ENCODE results near the gene ERC1.
A peak's percentile ranks its signal among the peaks of the same experiment; 100 is the strongest.

ERC1 gene

DNA sequence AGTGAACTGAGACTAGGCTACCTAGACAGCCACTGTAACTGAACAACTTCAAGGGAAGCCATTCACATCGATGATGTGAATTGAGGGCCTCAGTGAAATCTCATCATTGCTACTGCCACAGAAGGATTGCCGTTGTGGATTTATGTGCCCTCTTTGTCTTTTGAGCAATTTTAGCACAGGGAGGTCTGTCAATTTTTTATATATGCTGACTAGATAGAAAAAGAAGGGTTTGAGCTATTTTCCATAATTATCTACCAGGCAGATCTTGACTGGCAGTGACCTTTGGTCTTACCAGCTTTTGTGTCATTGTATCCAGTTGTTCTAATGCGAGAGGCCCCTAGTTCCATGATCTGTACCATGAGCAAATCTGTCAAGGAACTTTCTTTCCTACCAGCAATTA, 179.4 kb downstream of the ERC1 start:
- Histone ChIP-seq H3K27me3 (ENCODE audit: insufficient read depth, low read length) (no peaks in the 10 kb centered on the region), H3K79me2 (ENCODE audit: insufficient read depth, low read length) (no peaks in the 10 kb centered on the region), H3K9me2 (ENCODE audit: low read depth, low read length) (no peaks in the 10 kb centered on the region), H3K9ac (ENCODE audit: low read length) (no peak overlapping the region), H3K36me3 (ENCODE audit: insufficient read depth, low read length) (no peaks in the 10 kb centered on the region), H3K4me2 (ENCODE audit: low read length) (no peak overlapping the region), H3F3A (ENCODE audit: insufficient read depth, low read length) (no peaks in the 10 kb centered on the region), H3K9me3 (ENCODE audit: low read length) (no peaks in the 10 kb centered on the region; the same call in 1 of the 2 replicates), H3K27ac (ENCODE audit: low read depth, low read length, poor library complexity, severe bottlenecking) (no peak overlapping the region), H3K4me1 (ENCODE audit: insufficient read depth, low read length, severe bottlenecking) (peaks cover 27% of the 10 kb centered on the region), H3K4me3 (ENCODE audit: low read depth, low read length, poor library complexity, severe bottlenecking) (no peak overlapping the region), H4K20me1 (ENCODE audit: insufficient read depth, low read length) (no peaks in the 10 kb centered on the region), H2AFZ (ENCODE audit: low read length) (no peak overlapping the region)
- no peak for TF ChIP-seq EZH2 (IDR thresholded peaks at IDR 0.05; ENCODE audit: borderline replicate concordance, low read length)
- TF ChIP-seq, protein P1, sequence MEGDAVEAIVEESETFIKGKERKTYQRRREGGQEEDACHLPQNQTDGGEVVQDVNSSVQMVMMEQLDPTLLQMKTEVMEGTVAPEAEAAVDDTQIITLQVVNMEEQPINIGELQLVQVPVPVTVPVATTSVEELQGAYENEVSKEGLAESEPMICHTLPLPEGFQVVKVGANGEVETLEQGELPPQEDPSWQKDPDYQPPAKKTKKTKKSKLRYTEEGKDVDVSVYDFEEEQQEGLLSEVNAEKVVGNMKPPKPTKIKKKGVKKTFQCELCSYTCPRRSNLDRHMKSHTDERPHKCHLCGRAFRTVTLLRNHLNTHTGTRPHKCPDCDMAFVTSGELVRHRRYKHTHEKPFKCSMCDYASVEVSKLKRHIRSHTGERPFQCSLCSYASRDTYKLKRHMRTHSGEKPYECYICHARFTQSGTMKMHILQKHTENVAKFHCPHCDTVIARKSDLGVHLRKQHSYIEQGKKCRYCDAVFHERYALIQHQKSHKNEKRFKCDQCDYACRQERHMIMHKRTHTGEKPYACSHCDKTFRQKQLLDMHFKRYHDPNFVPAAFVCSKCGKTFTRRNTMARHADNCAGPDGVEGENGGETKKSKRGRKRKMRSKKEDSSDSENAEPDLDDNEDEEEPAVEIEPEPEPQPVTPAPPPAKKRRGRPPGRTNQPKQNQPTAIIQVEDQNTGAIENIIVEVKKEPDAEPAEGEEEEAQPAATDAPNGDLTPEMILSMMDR (IDR thresholded peaks at IDR 0.05; ENCODE audit: low read length), result no peak

- Histone ChIP-seq H3K4me1 (ENCODE audit: insufficient read depth, low read length, severe bottlenecking) (peaks cover 27% of the 10 kb centered on the region), H3K79me2 (ENCODE audit: insufficient read depth, low read length) (no peaks in the 10 kb centered on the region), H3F3A (ENCODE audit: insufficient read depth, low read length) (no peaks in the 10 kb centered on the region), H3K27ac (ENCODE audit: low read depth, low read length, poor library complexity, severe bottlenecking) (no peak overlapping the region), H3K36me3 (ENCODE audit: insufficient read depth, low read length) (no peaks in the 10 kb centered on the region; the same call in 1 of the 2 replicates), H3K9me2 (ENCODE audit: low read depth, low read length) (no peaks in the 10 kb centered on the region), H4K20me1 (ENCODE audit: insufficient read depth, low read length) (no peaks in the 10 kb centered on the region), H2AFZ (ENCODE audit: low read length) (no peak overlapping the region), H3K4me2 (ENCODE audit: low read length) (no peak overlapping the region; the same call in 1 of the 2 replicates), H3K9me3 (ENCODE audit: low read length) (no peaks in the 10 kb centered on the region; the same call in 1 of the 2 replicates), H3K27me3 (ENCODE audit: insufficient read depth, low read length) (no peaks in the 10 kb centered on the region), H3K4me3 (ENCODE audit: low read depth, low read length, poor library complexity, severe bottlenecking) (no peak overlapping the region), H3K9ac (ENCODE audit: low read length) (no peak overlapping the region)
- TF ChIP-seq EZH2 (IDR thresholded peaks at IDR 0.05; ENCODE audit: borderline replicate concordance, low read length), result no peak
- TF ChIP-seq, protein P1 (IDR thresholded peaks at IDR 0.05; ENCODE audit: low read length), result no peak
Measured at GRCh38 chr12:1171657-1172408, 180.8 kb downstream of the ERC1 start.

DNA sequence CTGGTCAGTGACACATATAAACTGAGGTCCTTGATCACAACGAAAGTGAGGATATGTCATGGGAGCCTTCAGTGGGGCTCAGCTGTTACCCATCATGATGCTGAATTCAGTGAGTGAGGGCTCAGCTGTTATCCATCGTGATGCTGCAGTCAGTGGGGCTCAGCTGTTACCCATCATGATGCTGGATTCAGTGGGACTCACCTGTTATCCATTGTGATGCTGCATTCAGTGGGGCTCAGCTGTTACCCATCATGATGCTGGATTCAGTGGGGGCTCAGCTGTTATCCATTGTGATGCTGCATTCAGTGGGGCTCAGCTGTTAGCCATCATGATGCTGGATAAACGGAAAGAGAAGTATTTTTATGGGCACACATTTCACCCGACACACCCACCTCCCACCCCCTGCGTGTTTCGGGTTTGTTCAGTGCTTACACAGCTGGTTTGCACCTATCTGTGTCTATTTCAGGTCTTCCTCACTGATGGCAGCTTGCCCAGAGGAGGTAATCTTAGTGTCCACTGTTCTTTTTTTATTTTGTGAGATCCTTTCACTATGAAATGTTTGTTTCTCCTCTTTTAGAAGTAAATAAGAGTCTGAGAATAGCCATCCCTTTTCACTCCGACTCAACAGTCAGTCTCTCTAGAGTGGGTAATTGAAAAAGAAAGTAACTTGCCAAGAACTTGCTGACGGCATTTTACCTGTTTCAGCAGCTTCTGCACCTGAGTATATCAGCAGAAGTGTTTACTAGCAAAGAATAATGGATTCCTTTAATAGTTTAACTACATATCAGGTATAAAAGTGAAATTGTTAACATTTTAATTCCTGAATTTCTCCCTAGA, 183.0 kb downstream of the ERC1 start:
- H3K27me3 ChIP-seq (ENCODE audit: insufficient read depth, low read length), result no peaks in the 10 kb centered on the region
- peak overlapping the region; percentile 14 for H3K27ac ChIP-seq (ENCODE audit: low read depth, low read length, poor library complexity, severe bottlenecking)
- H3K9me2 ChIP-seq (ENCODE audit: low read depth, low read length), result no peaks in the 10 kb centered on the region
- H3K4me1 ChIP-seq (ENCODE audit: insufficient read depth, low read length, severe bottlenecking), result peaks cover 27% of the 10 kb centered on the region
- peak overlapping the region; percentile 24 for H3K4me3 ChIP-seq (ENCODE audit: low read depth, low read length, poor library complexity, severe bottlenecking)
- H4K20me1 ChIP-seq (ENCODE audit: insufficient read depth, low read length), result no peaks in the 10 kb centered on the region
- H3K79me2 ChIP-seq (ENCODE audit: insufficient read depth, low read length), result no peaks in the 10 kb centered on the region
- no peaks in the 10 kb centered on the region for H3F3A ChIP-seq (ENCODE audit: insufficient read depth, low read length)
- no peaks in the 10 kb centered on the region; the same call in 1 of the 2 replicates for H3K36me3 ChIP-seq (ENCODE audit: insufficient read depth, low read length)
- no peak for TF ChIP-seq EZH2 (IDR thresholded peaks at IDR 0.05; ENCODE audit: borderline replicate concordance, low read length)
- TF ChIP-seq, protein P1 (IDR thresholded peaks at IDR 0.05; ENCODE audit: low read length), result no peak
- no peak overlapping the region for H2AFZ ChIP-seq (ENCODE audit: low read length)
- H3K4me2 ChIP-seq (ENCODE audit: low read length), result peak overlapping the region; percentile 61
- no peaks in the 10 kb centered on the region; the same call in 1 of the 2 replicates for H3K9me3 ChIP-seq (ENCODE audit: low read length)
- H3K9ac ChIP-seq (ENCODE audit: low read length), result peak overlapping the region; percentile 21; the same call in 1 of the 2 replicates

All from OCI-LY1 (cell line).